HG02870 (cell line): ENCODE data around the gene BET1L.
"Not testable (repeated sequence)": the region's sequence is repeated elsewhere in the genome, so short reads cannot be mapped to it uniquely, and the experiment has no call there.

Experiments used
- ATAC-seq: cut with Tn5 transposase; IDR thresholded peaks from one replicate; pipeline ENCODE4 v1.9.1; 2021; ENCODE audit warnings: mild to moderate bottlenecking, moderate library complexity; ENCODE audit not compliant: unreplicated experiment

The BET1L gene

GRCh38 chr11:230431-230830, 23.2 kb upstream of the BET1L start:
- ATAC-seq = no peak

DNA sequence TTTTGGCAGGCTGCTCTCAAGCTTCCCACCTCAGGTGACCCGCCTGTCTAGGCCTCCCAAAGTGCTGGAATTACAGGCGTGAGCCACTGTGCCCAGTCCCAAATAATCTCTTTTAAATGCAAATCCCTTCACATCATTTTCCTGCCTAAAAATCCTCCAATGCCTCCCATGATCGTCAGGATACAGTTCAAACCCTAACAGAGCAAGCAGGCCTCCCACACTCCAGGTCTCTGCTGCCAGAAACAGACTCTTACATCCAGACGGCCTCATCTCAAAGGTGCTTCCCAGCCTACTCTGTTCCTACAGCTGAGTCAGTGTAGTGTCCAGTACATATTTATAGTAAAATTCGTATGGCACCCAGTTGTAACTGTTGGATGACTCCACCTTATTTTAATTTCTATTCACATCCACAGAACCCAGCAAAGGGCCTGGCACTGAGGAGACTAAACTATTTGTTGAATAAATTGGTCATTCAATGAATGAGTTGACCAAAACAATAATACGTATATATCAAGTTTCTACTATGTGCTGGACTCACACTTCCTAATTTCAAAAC, 20.7 kb upstream of the BET1L start:
- ATAC-seq = no peak

DNA sequence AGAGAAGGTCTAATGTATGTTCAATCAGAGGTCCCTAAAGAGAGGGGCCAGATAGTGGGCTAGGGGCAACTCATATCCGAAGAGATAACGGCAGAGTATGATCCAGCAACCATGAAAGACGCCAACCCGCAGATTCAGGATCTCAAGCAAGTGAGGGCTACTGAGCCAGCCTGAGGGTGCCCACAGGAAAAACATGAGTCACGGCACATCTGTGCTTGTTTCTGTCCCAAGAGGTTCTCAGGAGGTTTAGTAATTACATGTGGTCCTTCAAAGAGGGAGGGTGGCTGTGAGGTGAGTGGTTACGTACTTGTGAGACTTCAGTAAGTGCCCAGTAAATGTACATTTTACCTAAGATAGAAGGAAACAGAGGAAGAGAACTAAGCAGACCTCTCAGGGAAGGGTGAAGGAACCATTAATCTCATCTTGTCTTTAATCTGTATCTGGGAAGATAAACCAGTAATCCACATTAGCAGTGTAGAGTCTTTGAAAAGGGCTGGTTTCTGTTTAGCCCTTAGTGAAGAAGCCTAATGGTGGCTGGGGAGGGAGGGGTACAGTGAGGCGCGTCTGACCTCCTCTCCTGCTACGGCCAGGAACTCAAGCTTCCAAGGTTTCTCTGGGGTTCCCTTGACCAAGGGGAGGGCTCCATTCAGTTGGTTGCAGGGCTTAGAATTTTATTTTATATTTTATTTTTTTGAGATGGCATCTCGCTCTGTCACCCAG, 18.7 kb upstream of the BET1L start:
- no peak for ATAC-seq

DNA sequence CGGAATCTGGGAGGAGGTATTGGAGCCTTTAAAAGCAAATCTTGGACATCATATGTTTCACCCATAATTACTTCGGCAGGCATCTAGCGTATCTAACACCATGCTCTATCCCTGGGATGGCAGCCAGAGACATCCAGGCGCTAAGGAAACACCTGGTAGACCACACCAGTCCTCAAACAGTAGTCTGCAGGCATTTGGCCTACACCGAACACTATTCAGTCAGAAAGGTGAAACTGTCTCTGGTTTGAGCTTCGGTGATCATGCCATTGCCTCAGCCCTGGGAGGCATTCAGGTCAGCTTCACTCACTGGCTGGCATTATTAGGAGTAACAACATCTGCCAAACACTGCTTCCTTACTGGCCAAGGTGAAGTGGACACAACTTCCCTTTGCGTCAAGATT, 17.2 kb upstream of the BET1L start:
- no peak for ATAC-seq

GRCh38 chr11:223884-224283, 16.7 kb upstream of the BET1L start:
- ATAC-seq = no peak

GRCh38 chr11:223026-223789, 16.0 kb upstream of the BET1L start:
- no peak for ATAC-seq

- no peak for ATAC-seq
Measured at GRCh38 chr11:221998-222789, 15.0 kb upstream of the BET1L start.

- no peak for ATAC-seq
Measured at GRCh38 chr11:221539-221938, 14.3 kb upstream of the BET1L start.

DNA sequence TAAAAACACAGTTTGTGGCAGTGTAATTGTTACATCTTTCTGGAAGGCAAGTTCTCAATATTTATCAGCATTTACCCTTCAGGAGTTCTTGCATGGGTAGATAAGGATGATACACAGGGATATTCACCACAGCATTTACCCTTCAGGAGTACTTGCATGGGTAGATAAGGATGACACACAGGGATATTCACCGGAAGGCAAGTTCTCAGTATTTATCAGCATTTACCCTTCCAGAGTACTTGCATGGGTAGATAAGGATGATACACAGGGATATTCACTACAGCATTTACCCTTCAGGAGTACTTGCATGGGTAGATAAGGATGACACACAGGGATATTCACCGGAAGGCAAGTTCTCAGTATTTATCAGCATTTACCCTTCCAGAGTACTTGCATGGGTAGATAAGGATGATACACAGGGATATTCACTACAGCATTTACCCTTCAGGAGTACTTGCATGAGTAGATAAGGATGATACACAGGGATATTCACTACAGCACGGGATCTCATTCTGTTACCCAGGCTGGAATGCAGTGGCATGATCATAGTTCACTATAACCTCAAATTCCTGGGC, 13.5 kb upstream of the BET1L start:
- ATAC-seq = not testable (repeated sequence)

DNA sequence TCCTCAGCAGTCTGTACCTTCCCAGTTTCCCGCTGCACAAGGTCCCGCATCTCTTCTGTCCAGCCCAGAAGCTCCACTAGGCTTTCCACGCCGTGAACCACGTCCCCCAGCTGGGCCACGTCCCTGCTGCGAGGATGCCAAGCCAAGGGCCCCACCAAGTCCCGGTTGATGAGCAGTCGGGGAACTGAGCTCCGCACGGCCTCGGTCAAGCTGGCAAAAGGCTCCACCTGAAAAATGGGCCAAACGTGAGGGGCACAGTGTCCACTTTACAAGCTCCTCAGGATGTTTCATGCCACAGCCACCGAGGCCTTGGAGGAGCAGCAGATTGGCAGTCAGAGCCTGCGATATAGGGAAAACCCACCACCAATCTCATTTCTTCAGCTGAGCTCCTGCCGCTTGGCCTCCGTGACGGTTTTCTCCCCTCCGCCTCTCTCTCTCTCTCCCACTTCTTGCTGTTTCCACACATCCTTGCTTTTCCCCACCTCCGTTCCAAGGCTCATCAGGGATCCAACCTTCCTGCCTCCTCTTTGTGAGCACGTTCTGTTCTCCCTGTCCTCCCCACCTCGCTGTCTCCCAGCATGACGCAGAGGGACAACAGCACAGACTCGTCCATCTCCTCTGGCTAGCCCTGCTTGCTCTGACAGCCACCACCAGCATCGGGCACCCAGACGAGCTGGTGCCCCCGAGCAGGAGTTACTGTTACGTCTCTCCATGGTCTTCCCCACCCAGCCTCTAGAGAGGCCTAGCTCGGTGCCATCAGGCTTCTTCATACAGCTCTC, 11.8 kb upstream of the BET1L start:
- no peak for ATAC-seq

GRCh38 chr11:217704-218103, 10.5 kb upstream of the BET1L start:
- ATAC-seq = no peak

GRCh38 chr11:216081-216974, 9.1 kb upstream of the BET1L start:
- ATAC-seq = no peak

DNA sequence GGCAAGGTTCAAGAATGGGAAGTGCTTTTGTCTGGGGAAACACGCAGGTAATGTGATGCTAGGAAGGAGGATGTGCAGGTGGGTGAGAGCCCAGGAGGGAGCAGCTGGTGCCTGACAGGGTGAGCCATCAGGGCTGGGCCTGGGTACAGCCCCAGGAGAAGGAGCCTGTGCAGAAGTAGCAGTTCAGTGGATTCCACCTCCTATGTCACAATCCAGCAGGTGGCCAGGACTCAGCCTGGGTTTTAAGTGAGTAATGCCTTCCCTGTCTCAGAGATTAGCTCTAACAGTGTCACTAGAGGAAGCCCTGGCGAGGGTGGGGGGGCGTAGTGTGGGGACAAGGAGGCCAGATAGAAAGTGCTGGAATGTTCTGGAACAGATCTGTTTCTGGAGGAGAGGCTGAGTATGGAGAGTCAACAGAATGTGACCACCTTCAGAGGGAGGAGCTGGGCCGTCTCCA, 8.4 kb upstream of the BET1L start:
- no peak for ATAC-seq

- no peak for ATAC-seq
Measured at GRCh38 chr11:214083-214482, 6.9 kb upstream of the BET1L start.

DNA sequence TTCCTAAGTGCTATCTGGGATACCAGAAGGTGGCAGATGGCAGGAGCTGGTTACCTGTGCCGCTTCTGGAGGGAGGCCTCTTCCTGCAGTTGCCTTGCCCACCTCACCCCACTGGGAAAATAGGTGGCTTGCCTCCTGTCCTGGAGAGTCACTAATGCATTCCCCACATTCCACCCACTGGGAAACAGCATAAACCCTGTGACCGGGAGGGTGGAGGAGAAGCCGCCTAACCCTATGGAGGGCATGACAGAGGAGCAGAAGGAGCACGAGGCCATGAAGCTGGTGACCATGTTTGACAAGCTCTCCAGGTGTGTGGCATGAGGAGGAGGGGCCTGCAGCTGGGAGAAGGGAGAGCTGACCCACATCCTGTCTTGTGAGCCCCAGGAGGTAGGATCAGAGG, 5.9 kb upstream of the BET1L start:
- no peak for ATAC-seq

DNA sequence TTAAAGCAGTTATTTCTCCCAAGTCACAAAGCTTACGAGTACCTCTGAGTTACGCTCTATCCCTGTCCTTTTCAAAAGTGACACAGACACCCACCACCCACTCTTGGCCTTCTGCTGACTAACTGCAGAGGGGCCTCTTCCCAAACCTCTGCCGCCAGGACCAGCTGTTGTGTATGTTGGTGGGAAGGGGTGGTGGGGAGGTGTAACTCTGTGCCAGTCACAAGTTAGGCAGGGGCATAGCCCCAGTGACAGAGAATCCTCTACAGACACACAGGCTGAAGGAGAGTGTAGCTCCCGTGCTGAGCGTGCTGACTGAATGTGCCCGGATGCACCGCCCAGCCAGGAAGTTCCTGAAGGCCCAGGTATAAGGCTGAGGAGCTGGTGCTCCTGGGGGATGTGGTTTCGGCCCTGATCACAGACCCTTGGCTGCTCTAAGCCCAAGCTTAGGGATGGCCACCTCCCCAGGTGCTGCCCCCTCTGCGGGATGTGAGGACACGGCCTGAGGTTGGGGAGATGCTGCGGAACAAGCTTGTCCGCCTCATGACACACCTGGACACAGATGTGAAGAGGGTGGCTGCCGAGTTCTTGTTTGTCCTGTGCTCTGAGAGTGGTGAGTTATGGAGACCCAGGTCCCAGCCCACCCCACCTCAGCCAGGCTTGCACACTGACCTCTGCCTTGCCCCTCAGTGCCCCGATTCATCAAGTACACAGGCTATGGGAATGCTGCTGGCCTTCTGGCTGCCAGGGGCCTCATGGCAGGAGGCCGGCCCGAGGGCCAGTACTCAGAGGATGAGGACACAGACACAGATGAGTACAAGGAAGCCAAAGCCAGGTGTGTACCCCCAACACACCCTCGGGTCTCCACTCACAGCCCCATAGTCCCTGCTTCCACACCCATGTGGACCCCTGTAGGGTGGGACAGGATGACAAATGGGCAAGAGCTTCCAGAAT, 5.2 kb upstream of the BET1L start:
- no peak for ATAC-seq

DNA sequence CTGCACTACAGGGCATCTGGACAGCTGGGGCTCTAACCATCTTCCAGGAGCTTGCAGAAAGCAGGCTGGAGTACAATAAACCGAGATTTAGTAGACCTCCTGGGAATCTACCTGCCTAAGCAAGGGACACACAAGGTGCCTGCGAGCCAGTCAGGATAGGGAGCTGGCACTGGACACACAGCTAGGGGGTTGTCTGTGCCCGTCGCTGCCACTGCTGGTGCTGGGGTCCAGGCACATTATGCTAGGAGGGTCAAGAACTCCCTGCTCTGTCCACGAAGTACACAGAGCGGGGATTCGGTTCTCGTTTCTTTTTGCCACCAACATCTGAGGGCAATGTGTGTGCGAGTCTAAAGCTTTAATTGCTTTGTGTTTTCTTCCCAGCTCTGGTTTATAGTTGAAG, 4.5 kb upstream of the BET1L start:
- ATAC-seq = no peak

- no peak for ATAC-seq
Measured at GRCh38 chr11:211295-211694, 4.1 kb upstream of the BET1L start.
